WI38 (cell line): ENCODE data around the gene ADGRA1.
A peak's percentile ranks its signal among the peaks of the same experiment; 100 is the strongest.

Source experiments
- H3K4me3 ChIP-seq: 2 replicates; pipeline ENCODE4 v1.5.1; 2011; ENCODE audit warnings: low read depth, mild to moderate bottlenecking, control low read depth, low read length
- TF ChIP-seq, protein P1 (sequence below): IDR thresholded peaks from 2 replicates; pipeline ENCODE4 v1.5.1; 2012; ENCODE audit warnings: low read depth, mild to moderate bottlenecking, control low read depth, low read length

Gene ADGRA1

GRCh38 chr10:133117688-133118071, 30.0 kb downstream of the ADGRA1 start:
- TF ChIP-seq, protein P1, sequence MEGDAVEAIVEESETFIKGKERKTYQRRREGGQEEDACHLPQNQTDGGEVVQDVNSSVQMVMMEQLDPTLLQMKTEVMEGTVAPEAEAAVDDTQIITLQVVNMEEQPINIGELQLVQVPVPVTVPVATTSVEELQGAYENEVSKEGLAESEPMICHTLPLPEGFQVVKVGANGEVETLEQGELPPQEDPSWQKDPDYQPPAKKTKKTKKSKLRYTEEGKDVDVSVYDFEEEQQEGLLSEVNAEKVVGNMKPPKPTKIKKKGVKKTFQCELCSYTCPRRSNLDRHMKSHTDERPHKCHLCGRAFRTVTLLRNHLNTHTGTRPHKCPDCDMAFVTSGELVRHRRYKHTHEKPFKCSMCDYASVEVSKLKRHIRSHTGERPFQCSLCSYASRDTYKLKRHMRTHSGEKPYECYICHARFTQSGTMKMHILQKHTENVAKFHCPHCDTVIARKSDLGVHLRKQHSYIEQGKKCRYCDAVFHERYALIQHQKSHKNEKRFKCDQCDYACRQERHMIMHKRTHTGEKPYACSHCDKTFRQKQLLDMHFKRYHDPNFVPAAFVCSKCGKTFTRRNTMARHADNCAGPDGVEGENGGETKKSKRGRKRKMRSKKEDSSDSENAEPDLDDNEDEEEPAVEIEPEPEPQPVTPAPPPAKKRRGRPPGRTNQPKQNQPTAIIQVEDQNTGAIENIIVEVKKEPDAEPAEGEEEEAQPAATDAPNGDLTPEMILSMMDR, result no peak
- H3K4me3 ChIP-seq, result no peak overlapping the region

- H3K4me3 ChIP-seq, result no peak overlapping the region
- TF ChIP-seq, protein P1, result no peak
These were observed 33.8 kb downstream of the ADGRA1 start for GRCh38 chr10:133121479-133121878.

DNA sequence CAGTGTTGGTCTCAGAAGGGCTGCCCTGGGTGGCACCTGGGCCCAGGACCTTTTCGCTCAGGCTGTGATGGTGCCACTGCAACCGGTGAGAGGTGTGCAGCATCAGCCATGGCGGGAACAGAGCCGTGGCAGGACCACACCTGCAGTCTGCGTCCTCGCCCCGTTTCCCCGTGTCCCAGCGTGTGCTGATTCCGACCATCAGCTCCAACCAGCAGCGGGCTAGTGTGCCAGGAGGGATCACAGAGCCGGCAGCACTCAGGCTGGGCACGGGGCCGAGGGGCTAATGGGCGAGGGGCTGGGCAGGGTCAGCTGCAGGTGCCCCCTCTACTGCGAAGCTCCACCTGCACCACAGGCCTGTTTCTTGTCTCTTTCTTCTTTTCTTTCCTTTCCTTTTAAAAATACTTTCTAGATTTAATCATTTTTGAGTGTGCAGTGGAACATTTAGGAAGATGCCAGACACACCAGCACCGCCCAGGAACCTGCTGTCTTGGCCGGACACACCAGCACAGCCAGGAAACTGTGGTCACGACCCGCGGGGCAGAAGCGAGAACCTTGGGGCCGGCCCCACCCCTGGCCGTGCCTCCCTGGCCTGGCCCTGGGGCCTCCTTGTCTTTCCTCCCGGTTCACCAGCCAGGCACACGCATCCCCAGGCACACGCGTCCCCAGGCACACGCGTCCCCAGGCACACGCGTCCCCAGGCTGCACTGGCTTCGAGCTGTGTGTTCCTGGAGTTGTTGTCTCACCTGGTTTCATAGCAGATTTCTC, 34.6 kb downstream of the ADGRA1 start:
- no peak overlapping the region for H3K4me3 ChIP-seq
- TF ChIP-seq, protein P1, result no peak

DNA sequence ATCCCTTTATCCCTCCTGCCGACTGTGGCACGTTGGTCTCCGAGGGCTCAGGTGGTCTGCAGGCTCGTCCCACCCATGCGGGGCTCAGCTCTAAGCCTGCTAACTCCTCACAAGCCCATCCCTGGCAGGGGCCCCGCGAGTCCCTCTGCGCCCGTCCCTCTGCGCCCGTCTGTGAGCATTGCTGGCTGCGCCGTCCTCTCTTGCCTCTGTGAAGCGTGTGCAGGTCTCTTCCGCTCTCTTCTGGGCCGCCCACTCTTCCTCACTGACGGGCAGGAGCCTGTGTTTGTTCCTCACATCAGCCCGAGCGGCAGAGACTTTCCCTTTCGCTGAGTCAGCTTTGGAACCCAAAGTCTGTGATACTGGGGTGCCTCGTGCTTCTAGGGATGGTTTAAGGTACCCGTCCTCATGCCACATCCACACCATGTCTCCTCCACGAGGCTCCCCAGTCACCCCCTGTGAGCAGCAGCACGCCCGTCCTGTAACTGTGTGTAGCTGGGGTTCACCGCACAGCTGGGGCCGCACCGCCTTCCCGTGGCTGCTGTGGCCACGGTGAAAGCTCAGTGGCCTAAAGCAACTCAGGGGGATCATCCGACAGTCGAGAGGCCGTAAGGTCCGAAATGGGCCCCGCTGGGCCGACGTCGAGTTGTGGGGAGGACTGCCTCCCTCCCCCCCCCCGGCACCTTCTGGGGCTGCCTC, 35.5 kb downstream of the ADGRA1 start:
- H3K4me3 ChIP-seq, result no peak overlapping the region

DNA sequence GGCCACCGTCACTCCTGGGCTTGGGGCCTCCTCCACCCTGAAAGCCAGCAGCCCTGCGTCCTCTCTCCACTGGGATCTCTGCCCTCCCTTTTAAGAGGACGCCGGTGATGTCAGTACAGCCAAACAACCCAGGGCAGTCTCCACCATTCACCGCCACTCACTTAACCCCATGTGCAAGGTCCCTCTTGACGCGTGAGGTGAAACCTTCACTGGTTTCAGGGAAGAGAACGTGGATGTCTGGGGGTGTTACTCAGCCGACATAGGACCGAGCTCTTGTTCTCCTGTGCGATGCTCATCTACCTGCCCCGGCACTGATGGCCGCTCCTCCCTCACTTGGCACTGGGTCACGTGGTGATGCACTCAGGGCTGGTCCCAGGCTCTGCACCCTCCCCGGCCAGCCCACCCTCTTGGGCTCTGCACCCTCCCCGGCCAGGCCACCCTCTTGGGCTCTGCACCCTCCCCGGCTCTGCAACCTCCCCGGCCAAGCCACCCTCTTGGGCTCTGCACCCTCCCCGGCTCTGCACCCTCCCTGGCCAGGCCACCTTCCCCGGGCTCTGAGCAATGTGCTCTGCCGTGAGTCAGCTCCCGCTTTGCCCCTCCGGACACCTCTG, 36.1 kb downstream of the ADGRA1 start:
- TF ChIP-seq, protein P1, result no peak
- H3K4me3 ChIP-seq, result no peak overlapping the region

More for the DNA sequence above, 35.5 kb downstream of the ADGRA1 start:
- TF ChIP-seq, protein P1, result no peak

DNA sequence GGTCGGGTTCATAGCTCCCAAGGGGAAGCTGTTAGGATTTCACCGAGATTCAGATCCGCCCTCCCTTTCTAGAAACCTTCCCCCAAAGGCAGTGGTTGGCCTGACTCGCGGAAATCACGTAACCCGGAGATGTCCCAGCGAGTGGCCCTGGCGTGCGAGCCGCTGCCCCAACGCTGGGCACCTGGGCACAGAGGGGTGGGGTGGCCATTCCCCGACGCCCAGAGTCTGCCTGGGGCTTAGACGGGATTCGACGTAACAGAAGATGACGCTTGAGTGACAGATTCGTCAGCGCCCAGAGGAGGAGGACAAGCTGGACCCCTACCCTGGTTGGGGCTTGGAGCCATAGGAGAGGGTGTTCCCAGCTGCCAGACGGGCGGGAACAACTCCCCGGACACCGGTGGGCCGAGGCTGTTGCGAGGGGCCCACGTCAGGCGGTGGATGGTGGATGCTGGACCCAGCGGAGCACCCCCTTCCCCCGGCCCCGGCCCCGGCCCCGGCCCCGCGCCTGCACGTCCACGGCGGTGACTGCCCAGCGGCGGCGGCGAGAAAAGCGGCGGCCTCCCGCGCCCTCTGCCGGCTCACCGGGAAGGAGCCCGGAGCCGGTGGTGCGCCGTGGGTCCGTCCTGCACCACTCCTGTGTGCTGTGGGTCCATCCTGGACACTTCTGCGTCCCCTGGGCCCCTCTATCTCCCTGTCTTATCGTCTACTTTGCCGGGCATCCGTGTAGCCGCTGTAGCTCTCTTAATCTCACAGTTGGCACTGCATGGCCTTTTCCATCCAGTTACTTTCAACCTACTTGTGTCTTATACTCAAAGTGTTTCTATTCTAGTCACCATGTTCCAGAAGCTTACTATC, 36.9 kb downstream of the ADGRA1 start:
- H3K4me3 ChIP-seq, result no peak overlapping the region
- TF ChIP-seq, protein P1, result peak; percentile 43; the same call in 1 of the 2 replicates
